ENCODE measurements around the gene OSTM1. TPM values are rescaled to one million over a fixed set of nuclear protein-coding genes. Genes with fewer than 3 reads are reported as not detected.
A peak's percentile ranks its signal among the peaks of the same experiment; 100 is the strongest.

OSTM1 gene
- total and polyA plus RNA-seq, 9 of the 15 experiments (the other 6 are each of a cell fraction or from before 2014, with no cell fraction given): 5.6 to 29.5 (median 16.3) TPM

DNA sequence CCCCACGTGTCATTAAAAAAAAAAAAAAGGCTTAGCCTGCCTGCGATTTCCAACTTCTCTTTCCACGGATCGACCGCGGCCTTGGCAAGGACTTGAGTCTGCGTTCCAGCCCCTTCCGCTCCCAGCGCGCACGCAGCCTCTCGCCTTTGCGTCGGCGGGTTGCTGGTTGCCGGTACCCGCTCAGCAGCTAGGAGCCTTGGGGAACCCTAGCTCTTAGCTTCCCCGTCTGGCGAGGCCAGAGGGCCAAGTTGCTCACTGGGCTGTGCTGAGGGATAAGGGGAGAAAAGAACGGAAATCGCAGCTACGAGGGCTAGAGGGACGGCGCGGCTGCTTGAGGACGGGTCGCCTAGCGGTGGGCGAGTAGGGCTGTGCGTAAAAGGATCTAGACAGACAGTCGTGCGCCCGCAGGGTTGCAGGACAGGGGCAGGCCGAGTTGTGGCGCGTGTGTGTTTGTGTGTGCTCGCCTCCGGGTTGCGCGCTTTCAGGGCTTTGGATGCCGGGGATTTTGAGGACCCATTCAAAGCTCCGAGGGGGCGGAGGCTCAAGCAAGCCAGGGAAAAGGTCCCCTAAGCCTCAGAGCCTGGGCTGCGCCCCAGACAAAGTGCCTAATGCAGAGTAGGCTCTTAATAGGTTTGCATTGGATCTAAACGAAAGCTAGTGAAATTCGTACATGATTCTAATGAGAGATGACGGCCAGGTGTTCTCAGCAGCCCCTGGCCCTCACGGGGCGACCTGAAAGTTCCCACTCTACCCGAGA lies 40.5 kb upstream of the OSTM1 start:
- ATAC-seq (no peak), DNase-seq (ENCODE audit: extremely low read depth in 1 of 4, low spot score in 3 of 4) (no peak), FAIRE-seq (no peak)
- WGBS (ENCODE audit: insufficient coverage, low coverage, missing lambda C conversion rate): 51% methylated on average over 50 of the region's 50 CpGs
- H3K36me3 ChIP-seq (ENCODE audit: control insufficient read depth, insufficient read depth, low read length): no peaks in the 10 kb centered on the region
- in situ Hi-C loops (cut with MboI): loop anchor here (5.0 kb wide), 1 partner anchor 412 kb away; no protein-coding TSS in a partner anchor
- no peaks in the 10 kb centered on the region for H4K20me1 ChIP-seq (replicated peaks; ENCODE audit: control insufficient read depth, insufficient read depth, low read length)
- H3K4me1 ChIP-seq (replicated peaks in 1 of 2; ENCODE audit: control insufficient read depth in 2 of 2, insufficient read depth in 2 of 2, low read length in 2 of 2): peaks cover 0 to 35% of the 10 kb centered on the region in 2 experiments; a peak in 3 of 5 replicates
- no peak overlapping the region for H3K4me3 ChIP-seq
- CTCF ChIA-PET (ENCODE audit: low intra/inter-chr PET ratio): interaction anchor here (2.3 kb wide), 1 partner anchor 411 kb away, joined by 14 read pairs; no protein-coding TSS in a partner anchor
- no peaks in the 10 kb centered on the region for H3K9me1 ChIP-seq (ENCODE audit: control insufficient read depth, insufficient read depth, low read length)
- TF ChIP-seq SMC3 (conservative IDR thresholded peaks at IDR 0.05; ENCODE audit: insufficient read depth, low read depth, low read length): no peak
- no peak for TF ChIP-seq TSC22D4 (tag; IDR thresholded peaks at IDR 0.05)
- no peak for TF ChIP-seq HDAC1 (IDR thresholded peaks at IDR 0.05)
- no peak for TF ChIP-seq KLF6 (CRISPR knock-in tag; IDR thresholded peaks at IDR 0.05; ENCODE audit: borderline replicate concordance)
- TF ChIP-seq, protein P1, sequence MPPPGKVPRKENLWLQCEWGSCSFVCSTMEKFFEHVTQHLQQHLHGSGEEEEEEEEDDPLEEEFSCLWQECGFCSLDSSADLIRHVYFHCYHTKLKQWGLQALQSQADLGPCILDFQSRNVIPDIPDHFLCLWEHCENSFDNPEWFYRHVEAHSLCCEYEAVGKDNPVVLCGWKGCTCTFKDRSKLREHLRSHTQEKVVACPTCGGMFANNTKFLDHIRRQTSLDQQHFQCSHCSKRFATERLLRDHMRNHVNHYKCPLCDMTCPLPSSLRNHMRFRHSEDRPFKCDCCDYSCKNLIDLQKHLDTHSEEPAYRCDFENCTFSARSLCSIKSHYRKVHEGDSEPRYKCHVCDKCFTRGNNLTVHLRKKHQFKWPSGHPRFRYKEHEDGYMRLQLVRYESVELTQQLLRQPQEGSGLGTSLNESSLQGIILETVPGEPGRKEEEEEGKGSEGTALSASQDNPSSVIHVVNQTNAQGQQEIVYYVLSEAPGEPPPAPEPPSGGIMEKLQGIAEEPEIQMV (tag; conservative IDR thresholded peaks at IDR 0.05; ENCODE audit: low read depth): no peak
- TF ChIP-seq PURB (CRISPR knock-in tag; IDR thresholded peaks at IDR 0.05; ENCODE audit: low read depth): no peak
- TF ChIP-seq PBX2 (CRISPR knock-in tag; IDR thresholded peaks at IDR 0.05; ENCODE audit: low read depth): no peak
- TF ChIP-seq PBX2 (tag; conservative IDR thresholded peaks at IDR 0.05; ENCODE audit: low read depth): no peak
- TF ChIP-seq PHF21A (IDR thresholded peaks at IDR 0.05; ENCODE audit: borderline replicate concordance, low read depth): no peak
- TF ChIP-seq HNRNPL (IDR thresholded peaks at IDR 0.05; ENCODE audit: low read depth, low read length): no peak
- TF ChIP-seq MTA2 (IDR thresholded peaks at IDR 0.05; ENCODE audit: low read depth): no peak
- no peak for TF ChIP-seq CREB3L1 (IDR thresholded peaks at IDR 0.05; ENCODE audit: borderline replicate concordance, low read depth)
- TF ChIP-seq TEAD4 (IDR thresholded peaks at IDR 0.05; ENCODE audit: low read length): no peak
- TF ChIP-seq TEAD4 (CRISPR knock-in tag; IDR thresholded peaks at IDR 0.05; ENCODE audit: borderline replicate concordance): no peak
- no peak for TF ChIP-seq CGGBP1 (CRISPR knock-in tag; IDR thresholded peaks at IDR 0.05)
- H2AFZ ChIP-seq (ENCODE audit: low read depth, low read length): 0 out of 2 replicates have a peak overlapping the region, but pooled peaks have one; percentile 0
- peaks cover 11 to 43% of the 10 kb centered on the region in 2 experiments; a peak in 4 of 5 replicates for H3K27me3 ChIP-seq (ENCODE audit: control insufficient read depth in 2 of 2, insufficient read depth in 2 of 2, low read length in 2 of 2)
- H3K4me2 ChIP-seq (ENCODE audit: insufficient read depth, low read length): no peak overlapping the region
- POLR2A ChIA-PET: no interaction called here
- BruUV-seq (replicated peaks): no TSS peak
- no peaks in the 10 kb centered on the region for H3K79me2 ChIP-seq (ENCODE audit: control insufficient read depth, insufficient read depth, low read length)
- intact Hi-C loops (cut with micrococcal nuclease): loop anchor here (5.0 to 10.0 kb wide), 3 partner anchors 133 to 720 kb away; no protein-coding TSS in a partner anchor
- no peaks in the 10 kb centered on the region for H3K9me3 ChIP-seq (replicated peaks; ENCODE audit: control insufficient read depth, insufficient read depth, low read depth, low read length)
- no peak overlapping the region for H3K27ac ChIP-seq (ENCODE audit: extremely low read depth, low read depth, low read length)
- H3K9ac ChIP-seq (ENCODE audit: insufficient read depth in 1 of 2, low read depth in 2 of 2, low read length in 2 of 2): no peak overlapping the region

Measured in K562 (cell line).